WTC11 (cell line): ENCODE data around the gene TUBGCP2.

Experiments used
- SMAD3 ChIP-seq: sonication (generic); formaldehyde crosslinking; IDR thresholded peaks from 2 replicates; pipeline ENCODE4 v1.8.0; 2022; ENCODE audit warnings: missing genetic modification reagents, mild to moderate bottlenecking, borderline replicate concordance
- SP1 ChIP-seq: sonication (generic); formaldehyde crosslinking; conservative IDR thresholded peaks from 2 replicates; pipeline ENCODE4 v1.8.1; 2022; ENCODE audit warnings: missing genetic modification reagents
- TF ChIP-seq, protein P1 (sequence below): fragments of 200-600 bp; IDR thresholded peaks from 2 replicates; pipeline ENCODE4 v1.8.0; 2022; ENCODE audit warnings: antibody characterized with exemption

DNA sequence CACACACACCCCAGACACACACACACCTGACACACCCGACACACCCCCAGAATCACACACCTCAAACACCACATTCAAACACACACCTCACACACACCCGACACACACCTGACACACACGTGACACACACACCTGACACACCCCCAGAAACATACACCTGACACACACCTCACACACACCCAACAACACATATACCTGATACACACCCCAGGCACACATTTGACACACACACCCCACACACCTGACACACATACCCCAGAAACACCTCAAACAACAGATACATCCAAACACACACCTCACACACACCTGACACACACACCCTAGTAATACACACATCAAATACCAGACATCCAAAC is 28.7 kb upstream of the TUBGCP2 start:
- TF ChIP-seq, protein P1, sequence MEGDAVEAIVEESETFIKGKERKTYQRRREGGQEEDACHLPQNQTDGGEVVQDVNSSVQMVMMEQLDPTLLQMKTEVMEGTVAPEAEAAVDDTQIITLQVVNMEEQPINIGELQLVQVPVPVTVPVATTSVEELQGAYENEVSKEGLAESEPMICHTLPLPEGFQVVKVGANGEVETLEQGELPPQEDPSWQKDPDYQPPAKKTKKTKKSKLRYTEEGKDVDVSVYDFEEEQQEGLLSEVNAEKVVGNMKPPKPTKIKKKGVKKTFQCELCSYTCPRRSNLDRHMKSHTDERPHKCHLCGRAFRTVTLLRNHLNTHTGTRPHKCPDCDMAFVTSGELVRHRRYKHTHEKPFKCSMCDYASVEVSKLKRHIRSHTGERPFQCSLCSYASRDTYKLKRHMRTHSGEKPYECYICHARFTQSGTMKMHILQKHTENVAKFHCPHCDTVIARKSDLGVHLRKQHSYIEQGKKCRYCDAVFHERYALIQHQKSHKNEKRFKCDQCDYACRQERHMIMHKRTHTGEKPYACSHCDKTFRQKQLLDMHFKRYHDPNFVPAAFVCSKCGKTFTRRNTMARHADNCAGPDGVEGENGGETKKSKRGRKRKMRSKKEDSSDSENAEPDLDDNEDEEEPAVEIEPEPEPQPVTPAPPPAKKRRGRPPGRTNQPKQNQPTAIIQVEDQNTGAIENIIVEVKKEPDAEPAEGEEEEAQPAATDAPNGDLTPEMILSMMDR, result no peak
- TF ChIP-seq SP1 (no peak), SMAD3 (CRISPR knock-in tag) (no peak)
